IMR-90 (cell line): ENCODE measurements around the gene LRRC7. TPM values are rescaled to one million over a fixed set of nuclear protein-coding genes. Genes with fewer than 3 reads are reported as not detected.

ENCODE experiments used
- ATAC-seq: fragments of 200-7000 bp; cut with Tn5 transposase; 2 replicates; pipeline ENCODE4 v1.9.1; 2020; ENCODE audit warnings: low read depth, mild to moderate bottlenecking, moderate library complexity
- BruUV-seq: library from RNA; stranded (reverse); fragments of 400-500 nt; replicated peaks from 2 replicates; lab custom pipeline; 2021; lab: Mats Ljungman, UMichigan
- CTCF ChIA-PET: fragments of 300-600 bp; formaldehyde crosslinking; extraction: SDS; loops from one replicate; lab custom pipeline; 2021; ENCODE audit warnings: antibody characterized with exemption; lab: Yijun Ruan, JAX
- POLR2A ChIA-PET: fragments of 300-600 bp; sonication (Branson Sonifier 250); formaldehyde crosslinking; loops from one replicate; lab custom pipeline; 2022; ENCODE audit warnings: antibody characterized with exemption; ENCODE audit not compliant: unreplicated experiment; lab: Charles Lee
- DNase-seq: peaks from one replicate; pipeline ENCODE4 v3.0.0; 2013
- H2AFZ ChIP-seq: replicated peaks from 2 replicates; pipeline ENCODE3; 2013; ENCODE audit warnings: low read length, mild to moderate bottlenecking; ENCODE audit not compliant: poor library complexity
- H2AK5ac ChIP-seq: 2 replicates; pipeline ENCODE4 v1.6.1; 2013; ENCODE audit warnings: low read depth, low read length, inconsistent platforms
- H2AK9ac ChIP-seq: replicated peaks from 2 replicates; pipeline ENCODE3; 2013; ENCODE audit warnings: mild to moderate bottlenecking, low read depth, low read length, moderate library complexity; ENCODE audit not compliant: poor library complexity
- H2BK120ac ChIP-seq: 2 replicates; pipeline ENCODE4 v1.6.1; 2013; ENCODE audit warnings: low read depth, low read length, inconsistent platforms
- H2BK15ac ChIP-seq: 3 replicates; pipeline ENCODE4 v1.6.1; 2013; ENCODE audit warnings: low read depth, low read length, inconsistent platforms
- H2BK20ac ChIP-seq: 2 replicates; pipeline ENCODE4 v1.6.1; 2013; ENCODE audit warnings: low read depth, mild to moderate bottlenecking, inconsistent platforms, low read length, moderate library complexity
- H2BK5ac ChIP-seq: 2 replicates; pipeline ENCODE4 v1.6.1; 2013; ENCODE audit warnings: mild to moderate bottlenecking, low read depth, low read length, inconsistent platforms; ENCODE audit not compliant: poor library complexity, severe bottlenecking
- H3K14ac ChIP-seq: replicated peaks from 2 replicates; pipeline ENCODE4 v1.6.1; 2013; ENCODE audit warnings: low read depth, low read length, inconsistent platforms
- H3K18ac ChIP-seq: 2 replicates; pipeline ENCODE4 v1.6.1; 2013; ENCODE audit warnings: low read depth, low read length, control low read depth
- H3K23ac ChIP-seq: 2 replicates; pipeline ENCODE4 v1.6.1; 2013; ENCODE audit warnings: low read depth, low read length, inconsistent platforms
- H3K27ac ChIP-seq: 2 replicates; pipeline ENCODE4 v1.5.1; 2013; ENCODE audit warnings: mild to moderate bottlenecking, control low read depth, low read length; ENCODE audit not compliant: insufficient read depth
- H3K27me3 ChIP-seq: 2 replicates; pipeline ENCODE4 v1.6.1; 2013; ENCODE audit warnings: low read length; ENCODE audit not compliant: control insufficient read depth, insufficient read depth
- H3K36me3 ChIP-seq: 2 replicates; pipeline ENCODE4 v1.6.1; 2013; ENCODE audit warnings: low read length, mixed read lengths; ENCODE audit not compliant: control insufficient read depth, insufficient read depth
- H3K4ac ChIP-seq: 2 replicates; pipeline ENCODE4 v1.6.1; 2013; ENCODE audit warnings: low read depth, low read length, inconsistent platforms
- H3K4me1 ChIP-seq: 2 replicates; pipeline ENCODE4 v1.6.1; 2013; ENCODE audit warnings: low read length, mixed read lengths; ENCODE audit not compliant: control insufficient read depth, insufficient read depth
- H3K4me2 ChIP-seq: 2 replicates; pipeline ENCODE4 v1.6.1; 2013; ENCODE audit warnings: low read depth, mild to moderate bottlenecking, control low read depth, low read length, moderate library complexity
- H3K4me3 ChIP-seq: 2 replicates; pipeline ENCODE4 v1.5.1; 2013; ENCODE audit warnings: low read depth, mild to moderate bottlenecking, control low read depth, low read length, moderate library complexity; ENCODE audit not compliant: insufficient read depth
- H3K56ac ChIP-seq: 2 replicates; pipeline ENCODE4 v1.6.1; 2013; ENCODE audit warnings: low read length, inconsistent platforms; ENCODE audit not compliant: insufficient read depth; ENCODE audit errors: extremely low read depth
- H3K79me1 ChIP-seq, 2 experiments: 2 replicates each; pipeline ENCODE4 v1.6.1; 2013; ENCODE audit warnings: low read length in 2 of 2, inconsistent platforms in 1 of 2, low read depth in 1 of 2
- H3K9ac ChIP-seq: 2 replicates; pipeline ENCODE4 v1.6.1; 2013; ENCODE audit warnings: low read depth, low read length, control low read depth
- H3K9me1 ChIP-seq: 2 replicates; pipeline ENCODE4 v1.6.1; 2013; ENCODE audit warnings: low read length, inconsistent platforms; ENCODE audit not compliant: insufficient read depth
- H3K9me3 ChIP-seq: 2 replicates; pipeline ENCODE4 v1.6.1; 2013; ENCODE audit warnings: low read length; ENCODE audit not compliant: control insufficient read depth, insufficient read depth
- H4K20me1 ChIP-seq: 2 replicates; pipeline ENCODE4 v1.6.1; 2013; ENCODE audit warnings: low read length, inconsistent platforms; ENCODE audit not compliant: insufficient read depth
- H4K5ac ChIP-seq: 2 replicates; pipeline ENCODE4 v1.6.1; 2013; ENCODE audit warnings: mild to moderate bottlenecking, low read depth, low read length, control low read depth
- H4K8ac ChIP-seq, 2 experiments: 2 replicates each; pipeline ENCODE4 v1.6.1; 2013; ENCODE audit warnings: low read depth in 2 of 2, low read length in 2 of 2, control low read depth in 1 of 2, inconsistent platforms in 1 of 2
- H4K91ac ChIP-seq: 2 replicates; pipeline ENCODE4 v1.6.1; 2013; ENCODE audit warnings: low read depth, low read length, inconsistent platforms; ENCODE audit not compliant: insufficient read depth
- BHLHE40 ChIP-seq: fragments of 150-350 bp; IDR thresholded peaks from 2 replicates; pipeline ENCODE4 v1.6.1; 2016; ENCODE audit warnings: mild to moderate bottlenecking, low read depth, low read length
- CEBPB ChIP-seq: IDR thresholded peaks from 2 replicates; pipeline ENCODE4 v1.6.1; 2012; ENCODE audit warnings: low read depth, low read length, improper control_type of control experiment
- CHD1 ChIP-seq: IDR thresholded peaks from 2 replicates; pipeline ENCODE4 v1.6.1; 2012; ENCODE audit warnings: low read depth, low read length, improper control_type of control experiment
- CTCF ChIP-seq: conservative IDR thresholded peaks from 2 replicates; pipeline ENCODE4 v1.5.1; 2012; ENCODE audit warnings: mild to moderate bottlenecking, low read depth, low read length, improper control_type of control experiment
- FOS ChIP-seq: fragments of 150-350 bp; IDR thresholded peaks from 2 replicates; pipeline ENCODE4 v1.6.1; 2016; ENCODE audit warnings: low read depth, low read length
- MAFK ChIP-seq: IDR thresholded peaks from 2 replicates; pipeline ENCODE4 v1.6.1; 2012; ENCODE audit warnings: low read depth, low read length, improper control_type of control experiment
- MAZ ChIP-seq: IDR thresholded peaks from 2 replicates; pipeline ENCODE4 v1.6.1; 2012; ENCODE audit warnings: low read depth, mild to moderate bottlenecking, low read length, improper control_type of control experiment, moderate library complexity, borderline replicate concordance
- MXI1 ChIP-seq: IDR thresholded peaks from 2 replicates; pipeline ENCODE4 v1.6.1; 2012; ENCODE audit warnings: low read depth, mild to moderate bottlenecking, low read length, moderate library complexity, borderline replicate concordance
- NFE2L2 ChIP-seq: fragments of 150-350 bp; IDR thresholded peaks from 2 replicates; pipeline ENCODE4 v1.6.1; 2016; ENCODE audit warnings: low read depth, mild to moderate bottlenecking, low read length
- POLR2A ChIP-seq: IDR thresholded peaks from 2 replicates; pipeline ENCODE4 v1.6.1; 2012; ENCODE audit warnings: mild to moderate bottlenecking, low read depth, low read length
- RAD21 ChIP-seq: IDR thresholded peaks from 2 replicates; pipeline ENCODE4 v1.6.1; 2012; ENCODE audit warnings: low read length, improper control_type of control experiment
- RCOR1 ChIP-seq: IDR thresholded peaks from 2 replicates; pipeline ENCODE4 v1.6.1; 2012; ENCODE audit warnings: mild to moderate bottlenecking, low read length, improper control_type of control experiment; ENCODE audit not compliant: insufficient replicate concordance
- RFX5 ChIP-seq: IDR thresholded peaks from 2 replicates; pipeline ENCODE4 v1.8.0; 2012; ENCODE audit warnings: low read depth, mild to moderate bottlenecking, low read length, moderate library complexity
- SMC3 ChIP-seq: fragments of 150-350 bp; IDR thresholded peaks from 2 replicates; pipeline ENCODE4 v1.6.1; 2016; ENCODE audit warnings: low read depth, mild to moderate bottlenecking, antibody characterized with exemption, low read length, moderate library complexity
- WGBS, 2 experiments: methylation state at CpG; one replicate each; pipeline versions ENCODE4 v1.1.5 to v1.1.7; 2013; ENCODE audit warnings: missing lambda C conversion rate in 2 of 2; ENCODE audit not compliant: insufficient read length in 1 of 2; ENCODE audit errors: extremely low coverage in 2 of 2; 5-methylcytosine and 5-hydroxymethylcytosine counted together
- dilution Hi-C: fragments of 300-500 bp; cut with HindIII; formaldehyde crosslinking; loops from one replicate; pipeline ENCODE4 v1.14.3; 2018; ENCODE audit warnings: low sequenced_read_pairs; ENCODE audit not compliant: unreplicated experiment
- in situ Hi-C: fragments of 300-500 bp; cut with MboI; formaldehyde crosslinking; loops from 3 replicates; pipeline ENCODE4 v1.14.3; 2019; ENCODE audit warnings: low sequenced_read_pairs, inconsistent platforms, mixed read lengths
- intact Hi-C: fragments of 100-400 bp; cut with micrococcal nuclease; formaldehyde crosslinking; loops from 2 replicates; pipeline ENCODE4 v1.10.0; 2022
- polyA plus RNA-seq, 3 experiments: library from polyadenylated mRNA; depleted of rRNA; stranded (reverse); fragments of >200 nt; gene quantifications; 2 replicates each; pipeline ENCODE4 v1.2.3, GENCODE V29; 2012; ENCODE audit warnings: low replicate concordance in 1 of 3
- total RNA-seq: library from RNA; depleted of rRNA; stranded (reverse); fragments of >200 nt; gene quantifications from 2 replicates; pipeline ENCODE4 v1.2.3, GENCODE V29; 2012
- TF ChIP-seq, protein P1 (sequence below): fragments of 150-350 bp; IDR thresholded peaks from 2 replicates; pipeline ENCODE4 v1.6.1; 2016; ENCODE audit warnings: low read depth, mild to moderate bottlenecking, low read length, moderate library complexity, borderline replicate concordance
- TF ChIP-seq, protein P2 (sequence below): fragments of 150-350 bp; IDR thresholded peaks from 2 replicates; pipeline ENCODE4 v1.6.1; 2017; ENCODE audit warnings: mild to moderate bottlenecking, antibody characterized with exemption, low read length, low read depth

Gene LRRC7
- total and polyA plus RNA-seq, 2 of the 4 experiments (the other 2 are of a cell fraction), result under 0.01 to 0.02 TPM

GRCh38 chr1:69787151-69787550, 219.4 kb downstream of the LRRC7 start:
- no peak overlapping the region for H4K91ac ChIP-seq
- ChIA-PET CTCF (interaction anchor here (0.6 kb wide), 1 partner anchor 352 kb away, joined by 3 read pairs; no protein-coding TSS in a partner anchor), POLR2A (no interaction called here)
- H3K27ac ChIP-seq, result no peak overlapping the region
- no peaks in the 10 kb centered on the region for H3K9me3 ChIP-seq
- dilution Hi-C loops (no loop called here), intact Hi-C loops (no loop called here), in situ Hi-C loops (no loop called here)
- H3K56ac ChIP-seq, result no peak overlapping the region
- no peak overlapping the region for H3K18ac ChIP-seq
- no peak overlapping the region for H2AFZ ChIP-seq
- no peak overlapping the region for H2BK120ac ChIP-seq
- no CpG with 5 or more reads among the region's 5 CpGs for WGBS, 2 experiments
- H4K5ac ChIP-seq, result no peak overlapping the region
- H4K8ac ChIP-seq, result no peak overlapping the region
- H2AK5ac ChIP-seq, result no peak overlapping the region
- no peak overlapping the region for H3K4ac ChIP-seq
- no peak overlapping the region for H2BK15ac ChIP-seq
- H3K23ac ChIP-seq, result no peak overlapping the region
- no peak overlapping the region for H2AK9ac ChIP-seq
- no peaks in the 10 kb centered on the region for H3K79me1 ChIP-seq
- DNase-seq (no peak), ATAC-seq (no peak)
- no peak for TF ChIP-seq SMC3
- no peak for TF ChIP-seq FOS
- no peak for TF ChIP-seq MAFK
- TF ChIP-seq BHLHE40, result no peak
- TF ChIP-seq, protein P1, sequence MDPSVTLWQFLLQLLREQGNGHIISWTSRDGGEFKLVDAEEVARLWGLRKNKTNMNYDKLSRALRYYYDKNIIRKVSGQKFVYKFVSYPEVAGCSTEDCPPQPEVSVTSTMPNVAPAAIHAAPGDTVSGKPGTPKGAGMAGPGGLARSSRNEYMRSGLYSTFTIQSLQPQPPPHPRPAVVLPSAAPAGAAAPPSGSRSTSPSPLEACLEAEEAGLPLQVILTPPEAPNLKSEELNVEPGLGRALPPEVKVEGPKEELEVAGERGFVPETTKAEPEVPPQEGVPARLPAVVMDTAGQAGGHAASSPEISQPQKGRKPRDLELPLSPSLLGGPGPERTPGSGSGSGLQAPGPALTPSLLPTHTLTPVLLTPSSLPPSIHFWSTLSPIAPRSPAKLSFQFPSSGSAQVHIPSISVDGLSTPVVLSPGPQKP, result no peak
- no peak for TF ChIP-seq CEBPB
- TF ChIP-seq POLR2A, result no peak
- no peak for TF ChIP-seq CTCF
- TF ChIP-seq CHD1, result no peak
- no peak for TF ChIP-seq RCOR1
- no peak for TF ChIP-seq RAD21
- no peak for TF ChIP-seq RFX5
- TF ChIP-seq NFE2L2, result no peak
- TF ChIP-seq, protein P2, sequence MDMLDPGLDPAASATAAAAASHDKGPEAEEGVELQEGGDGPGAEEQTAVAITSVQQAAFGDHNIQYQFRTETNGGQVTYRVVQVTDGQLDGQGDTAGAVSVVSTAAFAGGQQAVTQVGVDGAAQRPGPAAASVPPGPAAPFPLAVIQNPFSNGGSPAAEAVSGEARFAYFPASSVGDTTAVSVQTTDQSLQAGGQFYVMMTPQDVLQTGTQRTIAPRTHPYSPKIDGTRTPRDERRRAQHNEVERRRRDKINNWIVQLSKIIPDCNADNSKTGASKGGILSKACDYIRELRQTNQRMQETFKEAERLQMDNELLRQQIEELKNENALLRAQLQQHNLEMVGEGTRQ, result no peak
- no peak for TF ChIP-seq MAZ
- no peak for TF ChIP-seq MXI1
- no TSS peak for BruUV-seq
- no peaks in the 10 kb centered on the region for H3K36me3 ChIP-seq
- no peaks in the 10 kb centered on the region for H3K9me1 ChIP-seq
- no peak overlapping the region for H2BK5ac ChIP-seq
- H4K20me1 ChIP-seq, result no peaks in the 10 kb centered on the region
- H3K9ac ChIP-seq, result no peak overlapping the region
- no peak overlapping the region for H3K14ac ChIP-seq
- no peak overlapping the region for H2BK20ac ChIP-seq
- no peak overlapping the region for H3K4me3 ChIP-seq
- H3K4me1 ChIP-seq, result no peaks in the 10 kb centered on the region
- H3K27me3 ChIP-seq, result no peaks in the 10 kb centered on the region
- no peak overlapping the region for H3K4me2 ChIP-seq
